HEK293 (cell line): ENCODE measurements around the gene FCHO1.

Experiments used
- BCL11A ChIP-seq: fragments of 450-650 bp; formaldehyde crosslinking; IDR thresholded peaks from 2 replicates; pipeline ENCODE4 v1.5.1; 2016; ENCODE audit warnings: low read depth, missing biosample characterization, missing genetic modification characterization
- KLF1 ChIP-seq: fragments of 450-650 bp; formaldehyde crosslinking; IDR thresholded peaks from 2 replicates; pipeline ENCODE4 v1.5.1; 2016; ENCODE audit warnings: missing biosample characterization, missing genetic modification characterization
- KLF7 ChIP-seq: fragments of 450-650 bp; formaldehyde crosslinking; IDR thresholded peaks from 2 replicates; pipeline ENCODE4 v1.5.1; 2016; ENCODE audit warnings: missing biosample characterization, missing genetic modification characterization, borderline replicate concordance
- KLF8 ChIP-seq: fragments of 450-650 bp; formaldehyde crosslinking; IDR thresholded peaks from 2 replicates; pipeline ENCODE4 v1.5.1; 2016; ENCODE audit warnings: missing biosample characterization, missing genetic modification characterization
- YY1 ChIP-seq: fragments of 450-650 bp; formaldehyde crosslinking; IDR thresholded peaks from 2 replicates; pipeline ENCODE4 v1.5.1; 2018; ENCODE audit warnings: missing biosample characterization, missing genetic modification characterization
- ZFHX2 ChIP-seq: fragments of 450-650 bp; formaldehyde crosslinking; conservative IDR thresholded peaks from 2 replicates; pipeline ENCODE4 v1.5.1; 2016; ENCODE audit warnings: missing biosample characterization, missing genetic modification characterization
- ZNF169 ChIP-seq: fragments of 450-650 bp; formaldehyde crosslinking; IDR thresholded peaks from 2 replicates; pipeline ENCODE4 v1.5.1; 2016; ENCODE audit warnings: missing biosample characterization, missing genetic modification characterization
- ZNF175 ChIP-seq: fragments of 450-650 bp; formaldehyde crosslinking; IDR thresholded peaks from 2 replicates; pipeline ENCODE4 v1.5.1; 2016; ENCODE audit warnings: missing biosample characterization, missing genetic modification characterization
- ZNF202 ChIP-seq: fragments of 450-650 bp; formaldehyde crosslinking; IDR thresholded peaks from 2 replicates; pipeline ENCODE4 v1.5.1; 2016; ENCODE audit warnings: missing biosample characterization, missing genetic modification characterization, borderline replicate concordance
- ZNF24 ChIP-seq: fragments of 450-650 bp; formaldehyde crosslinking; IDR thresholded peaks from 2 replicates; pipeline ENCODE4 v1.5.1; 2016; ENCODE audit warnings: missing biosample characterization, missing genetic modification characterization
- ZNF274 ChIP-seq, 2 experiments: fragments of 200-500 bp in 1 of 2; fragments of 450-650 bp in 1 of 2; sonication (Bioruptor generic) in 1 of 2; formaldehyde crosslinking in 1 of 2; IDR thresholded peaks; 2 replicates each; pipeline versions ENCODE4 v1.5.1 to v1.6.1; 2014 to 2016; ENCODE audit warnings: borderline replicate concordance in 1 of 2, inconsistent platforms in 1 of 2, low read length in 1 of 2, missing biosample characterization in 1 of 2, missing genetic modification characterization in 1 of 2
- ZNF292 ChIP-seq: fragments of 450-650 bp; formaldehyde crosslinking; IDR thresholded peaks from 2 replicates; pipeline ENCODE4 v1.5.1; 2016; ENCODE audit warnings: low read depth, missing biosample characterization, missing genetic modification characterization, borderline replicate concordance
- ZNF366 ChIP-seq: fragments of 450-650 bp; formaldehyde crosslinking; conservative IDR thresholded peaks from 2 replicates; pipeline ENCODE4 v1.5.1; 2016; ENCODE audit warnings: missing biosample characterization, missing genetic modification characterization
- ZNF48 ChIP-seq: fragments of 450-650 bp; formaldehyde crosslinking; IDR thresholded peaks from 2 replicates; pipeline ENCODE4 v1.5.1; 2016; ENCODE audit warnings: missing biosample characterization, missing genetic modification characterization
- ZNF600 ChIP-seq: fragments of 450-650 bp; formaldehyde crosslinking; IDR thresholded peaks from 2 replicates; pipeline ENCODE4 v1.5.1; 2016; ENCODE audit warnings: missing biosample characterization, missing genetic modification characterization
- ZNF629 ChIP-seq: fragments of 450-650 bp; formaldehyde crosslinking; IDR thresholded peaks from 2 replicates; pipeline ENCODE4 v1.5.1; 2017; ENCODE audit warnings: missing biosample characterization, missing genetic modification characterization
- ZNF76 ChIP-seq: fragments of 450-650 bp; formaldehyde crosslinking; IDR thresholded peaks from 2 replicates; pipeline ENCODE4; 2016; ENCODE audit warnings: low read depth, missing biosample characterization, missing genetic modification characterization, borderline replicate concordance
- ZNF768 ChIP-seq: fragments of 450-650 bp; formaldehyde crosslinking; IDR thresholded peaks from 2 replicates; pipeline ENCODE4 v1.5.1; 2018; ENCODE audit warnings: missing biosample characterization, mild to moderate bottlenecking, missing genetic modification characterization
- ZSCAN23 ChIP-seq: fragments of 450-650 bp; formaldehyde crosslinking; IDR thresholded peaks from 2 replicates; pipeline ENCODE4 v1.5.1; 2016; ENCODE audit warnings: missing biosample characterization, missing genetic modification characterization
- ZXDB ChIP-seq: fragments of 450-650 bp; formaldehyde crosslinking; IDR thresholded peaks from 2 replicates; pipeline ENCODE4 v1.5.1; 2016; ENCODE audit warnings: missing biosample characterization, missing genetic modification characterization
- TF ChIP-seq, protein P1 (sequence below): fragments of 450-650 bp; formaldehyde crosslinking; IDR thresholded peaks from 2 replicates; pipeline ENCODE4 v1.5.1; 2016; ENCODE audit warnings: missing biosample characterization, missing genetic modification characterization
- TF ChIP-seq, protein P2 (sequence below): fragments of 450-650 bp; formaldehyde crosslinking; conservative IDR thresholded peaks from 2 replicates; pipeline ENCODE4 v1.5.1; 2016; ENCODE audit warnings: low read depth, missing biosample characterization, missing genetic modification characterization
- TF ChIP-seq, protein P3 (sequence below): fragments of 450-650 bp; formaldehyde crosslinking; IDR thresholded peaks from 2 replicates; pipeline ENCODE4 v1.5.1; 2016; ENCODE audit warnings: missing biosample characterization, missing genetic modification characterization
- TF ChIP-seq, protein P4 (sequence below): fragments of 450-650 bp; formaldehyde crosslinking; IDR thresholded peaks from 2 replicates; pipeline ENCODE4 v1.5.1; 2016; ENCODE audit warnings: missing biosample characterization, missing genetic modification characterization
- TF ChIP-seq, protein P5 (sequence below): fragments of 450-650 bp; formaldehyde crosslinking; IDR thresholded peaks from 2 replicates; pipeline ENCODE4 v1.5.1; 2017; ENCODE audit warnings: missing biosample characterization, missing genetic modification characterization
- TF ChIP-seq, protein P6 (sequence below): fragments of 450-650 bp; formaldehyde crosslinking; IDR thresholded peaks from 2 replicates; pipeline ENCODE4 v1.5.1; 2016; ENCODE audit warnings: missing biosample characterization, missing genetic modification characterization

Gene FCHO1

DNA sequence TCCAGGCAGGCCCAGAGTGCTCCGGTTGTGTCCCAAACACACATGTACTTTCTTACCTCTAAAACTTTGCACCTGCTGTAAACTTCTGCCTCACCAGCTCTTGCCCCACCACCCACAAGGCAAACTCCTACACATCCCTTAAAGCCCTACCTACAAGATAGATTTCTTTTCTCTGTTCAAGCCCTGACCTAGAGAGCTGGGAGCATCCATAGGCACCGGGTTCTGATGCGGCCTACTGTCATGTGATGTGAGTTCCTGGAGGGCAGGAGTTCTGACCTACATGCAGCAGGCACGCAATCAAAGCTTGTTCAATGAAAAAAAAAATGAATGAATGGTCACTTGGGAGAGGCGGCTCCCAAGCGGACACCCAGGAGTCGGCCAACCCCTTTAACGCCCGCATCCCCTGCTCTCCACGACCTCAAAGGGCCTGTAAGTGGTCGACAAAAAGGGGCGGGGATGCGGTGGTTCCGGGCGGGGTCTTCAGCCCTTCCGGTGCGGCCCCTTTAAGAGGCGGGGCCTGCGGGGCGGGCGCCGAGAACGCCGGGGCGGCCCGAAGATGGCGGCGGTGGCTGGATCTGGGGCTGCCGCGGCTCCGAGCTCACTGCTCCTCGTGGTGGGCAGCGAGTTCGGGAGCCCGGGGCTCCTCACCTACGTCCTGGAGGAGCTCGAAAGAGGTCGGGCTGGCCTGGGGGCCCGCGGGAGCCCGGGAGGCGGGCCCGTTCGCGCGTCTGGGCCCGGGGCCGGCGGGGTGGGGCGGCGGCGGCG, 32.1 kb upstream of the FCHO1 start, which contains the start of gene MAP1S (continued):
- TF ChIP-seq BCL11A (tag by site-specific recombination) (peak; percentile 49; the same call in 1 of the 2 replicates), ZNF600 (peak; percentile 88), KLF8 (tag by site-specific recombination) (peak; percentile 94), ZFHX2 (tag by site-specific recombination) (peak; percentile 73), ZNF366 (tag by site-specific recombination) (no peak), ZNF169 (tag by site-specific recombination) (no peak), ZSCAN23 (tag by site-specific recombination) (no peak), ZNF292 (no peak), ZNF768 (tag by site-specific recombination) (no peak), ZNF48 (tag by site-specific recombination) (no peak), YY1 (tag by site-specific recombination) (peak; percentile 80), KLF1 (tag by site-specific recombination) (peak; percentile 70), ZNF629 (tag by site-specific recombination) (no peak), ZNF175 (tag by site-specific recombination) (no peak), ZXDB (peak; percentile 74), ZNF274 (IDR thresholded peaks at IDR 0.05; ENCODE audit: low read length) (no peak), ZNF274 (tag by site-specific recombination; IDR thresholded peaks at IDR 0.05; ENCODE audit: borderline replicate concordance) (no peak), KLF7 (tag by site-specific recombination) (0 out of 2 replicates have a peak, but pooled peaks have one; percentile 48), ZNF76 (peak; percentile 72), ZNF24 (tag by site-specific recombination) (peak; percentile 83), ZNF202 (tag by site-specific recombination) (no peak)
- TF ChIP-seq, protein P1, sequence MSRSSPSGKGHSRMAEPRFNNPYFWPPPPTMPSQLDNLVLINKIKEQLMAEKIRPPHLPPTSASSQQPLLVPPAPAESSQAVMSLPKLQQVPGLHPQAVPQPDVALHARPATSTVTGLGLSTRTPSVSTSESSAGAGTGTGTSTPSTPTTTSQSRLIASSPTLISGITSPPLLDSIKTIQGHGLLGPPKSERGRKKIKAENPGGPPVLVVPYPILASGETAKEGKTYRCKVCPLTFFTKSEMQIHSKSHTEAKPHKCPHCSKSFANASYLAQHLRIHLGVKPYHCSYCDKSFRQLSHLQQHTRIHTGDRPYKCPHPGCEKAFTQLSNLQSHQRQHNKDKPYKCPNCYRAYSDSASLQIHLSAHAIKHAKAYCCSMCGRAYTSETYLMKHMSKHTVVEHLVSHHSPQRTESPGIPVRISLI (tag by site-specific recombination), result no peak
- TF ChIP-seq, protein P2, sequence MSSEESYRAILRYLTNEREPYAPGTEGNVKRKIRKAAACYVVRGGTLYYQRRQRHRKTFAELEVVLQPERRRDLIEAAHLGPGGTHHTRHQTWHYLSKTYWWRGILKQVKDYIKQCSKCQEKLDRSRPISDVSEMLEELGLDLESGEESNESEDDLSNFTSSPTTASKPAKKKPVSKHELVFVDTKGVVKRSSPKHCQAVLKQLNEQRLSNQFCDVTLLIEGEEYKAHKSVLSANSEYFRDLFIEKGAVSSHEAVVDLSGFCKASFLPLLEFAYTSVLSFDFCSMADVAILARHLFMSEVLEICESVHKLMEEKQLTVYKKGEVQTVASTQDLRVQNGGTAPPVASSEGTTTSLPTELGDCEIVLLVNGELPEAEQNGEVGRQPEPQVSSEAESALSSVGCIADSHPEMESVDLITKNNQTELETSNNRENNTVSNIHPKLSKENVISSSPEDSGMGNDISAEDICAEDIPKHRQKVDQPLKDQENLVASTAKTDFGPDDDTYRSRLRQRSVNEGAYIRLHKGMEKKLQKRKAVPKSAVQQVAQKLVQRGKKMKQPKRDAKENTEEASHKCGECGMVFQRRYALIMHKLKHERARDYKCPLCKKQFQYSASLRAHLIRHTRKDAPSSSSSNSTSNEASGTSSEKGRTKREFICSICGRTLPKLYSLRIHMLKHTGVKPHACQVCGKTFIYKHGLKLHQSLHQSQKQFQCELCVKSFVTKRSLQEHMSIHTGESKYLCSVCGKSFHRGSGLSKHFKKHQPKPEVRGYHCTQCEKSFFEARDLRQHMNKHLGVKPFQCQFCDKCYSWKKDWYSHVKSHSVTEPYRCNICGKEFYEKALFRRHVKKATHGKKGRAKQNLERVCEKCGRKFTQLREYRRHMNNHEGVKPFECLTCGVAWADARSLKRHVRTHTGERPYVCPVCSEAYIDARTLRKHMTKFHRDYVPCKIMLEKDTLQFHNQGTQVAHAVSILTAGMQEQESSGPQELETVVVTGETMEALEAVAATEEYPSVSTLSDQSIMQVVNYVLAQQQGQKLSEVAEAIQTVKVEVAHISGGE, result peak; percentile 26
- TF ChIP-seq, protein P3, sequence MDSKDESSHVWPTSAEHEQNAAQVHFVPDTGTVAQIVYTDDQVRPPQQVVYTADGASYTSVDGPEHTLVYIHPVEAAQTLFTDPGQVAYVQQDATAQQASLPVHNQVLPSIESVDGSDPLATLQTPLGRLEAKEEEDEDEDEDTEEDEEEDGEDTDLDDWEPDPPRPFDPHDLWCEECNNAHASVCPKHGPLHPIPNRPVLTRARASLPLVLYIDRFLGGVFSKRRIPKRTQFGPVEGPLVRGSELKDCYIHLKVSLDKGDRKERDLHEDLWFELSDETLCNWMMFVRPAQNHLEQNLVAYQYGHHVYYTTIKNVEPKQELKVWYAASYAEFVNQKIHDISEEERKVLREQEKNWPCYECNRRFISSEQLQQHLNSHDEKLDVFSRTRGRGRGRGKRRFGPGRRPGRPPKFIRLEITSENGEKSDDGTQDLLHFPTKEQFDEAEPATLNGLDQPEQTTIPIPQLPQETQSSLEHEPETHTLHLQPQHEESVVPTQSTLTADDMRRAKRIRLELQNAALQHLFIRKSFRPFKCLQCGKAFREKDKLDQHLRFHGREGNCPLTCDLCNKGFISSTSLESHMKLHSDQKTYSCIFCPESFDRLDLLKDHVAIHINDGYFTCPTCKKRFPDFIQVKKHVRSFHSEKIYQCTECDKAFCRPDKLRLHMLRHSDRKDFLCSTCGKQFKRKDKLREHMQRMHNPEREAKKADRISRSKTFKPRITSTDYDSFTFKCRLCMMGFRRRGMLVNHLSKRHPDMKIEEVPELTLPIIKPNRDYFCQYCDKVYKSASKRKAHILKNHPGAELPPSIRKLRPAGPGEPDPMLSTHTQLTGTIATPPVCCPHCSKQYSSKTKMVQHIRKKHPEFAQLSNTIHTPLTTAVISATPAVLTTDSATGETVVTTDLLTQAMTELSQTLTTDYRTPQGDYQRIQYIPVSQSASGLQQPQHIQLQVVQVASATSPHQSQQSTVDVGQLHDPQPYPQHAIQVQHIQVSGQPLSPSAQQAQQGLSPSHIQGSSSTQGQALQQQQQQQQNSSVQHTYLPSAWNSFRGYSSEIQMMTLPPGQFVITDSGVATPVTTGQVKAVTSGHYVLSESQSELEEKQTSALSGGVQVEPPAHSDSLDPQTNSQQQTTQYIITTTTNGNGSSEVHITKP (tag by site-specific recombination), result peak; percentile 74
- TF ChIP-seq, protein P4, sequence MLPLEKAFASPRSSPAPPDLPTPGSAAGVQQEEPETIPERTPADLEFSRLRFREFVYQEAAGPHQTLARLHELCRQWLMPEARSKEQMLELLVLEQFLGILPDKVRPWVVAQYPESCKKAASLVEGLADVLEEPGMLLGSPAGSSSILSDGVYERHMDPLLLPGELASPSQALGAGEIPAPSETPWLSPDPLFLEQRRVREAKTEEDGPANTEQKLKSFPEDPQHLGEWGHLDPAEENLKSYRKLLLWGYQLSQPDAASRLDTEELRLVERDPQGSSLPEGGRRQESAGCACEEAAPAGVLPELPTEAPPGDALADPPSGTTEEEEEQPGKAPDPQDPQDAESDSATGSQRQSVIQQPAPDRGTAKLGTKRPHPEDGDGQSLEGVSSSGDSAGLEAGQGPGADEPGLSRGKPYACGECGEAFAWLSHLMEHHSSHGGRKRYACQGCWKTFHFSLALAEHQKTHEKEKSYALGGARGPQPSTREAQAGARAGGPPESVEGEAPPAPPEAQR (tag by site-specific recombination), result no peak
- TF ChIP-seq, protein P5, sequence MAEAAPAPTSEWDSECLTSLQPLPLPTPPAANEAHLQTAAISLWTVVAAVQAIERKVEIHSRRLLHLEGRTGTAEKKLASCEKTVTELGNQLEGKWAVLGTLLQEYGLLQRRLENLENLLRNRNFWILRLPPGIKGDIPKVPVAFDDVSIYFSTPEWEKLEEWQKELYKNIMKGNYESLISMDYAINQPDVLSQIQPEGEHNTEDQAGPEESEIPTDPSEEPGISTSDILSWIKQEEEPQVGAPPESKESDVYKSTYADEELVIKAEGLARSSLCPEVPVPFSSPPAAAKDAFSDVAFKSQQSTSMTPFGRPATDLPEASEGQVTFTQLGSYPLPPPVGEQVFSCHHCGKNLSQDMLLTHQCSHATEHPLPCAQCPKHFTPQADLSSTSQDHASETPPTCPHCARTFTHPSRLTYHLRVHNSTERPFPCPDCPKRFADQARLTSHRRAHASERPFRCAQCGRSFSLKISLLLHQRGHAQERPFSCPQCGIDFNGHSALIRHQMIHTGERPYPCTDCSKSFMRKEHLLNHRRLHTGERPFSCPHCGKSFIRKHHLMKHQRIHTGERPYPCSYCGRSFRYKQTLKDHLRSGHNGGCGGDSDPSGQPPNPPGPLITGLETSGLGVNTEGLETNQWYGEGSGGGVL, result no peak
- TF ChIP-seq, protein P6, sequence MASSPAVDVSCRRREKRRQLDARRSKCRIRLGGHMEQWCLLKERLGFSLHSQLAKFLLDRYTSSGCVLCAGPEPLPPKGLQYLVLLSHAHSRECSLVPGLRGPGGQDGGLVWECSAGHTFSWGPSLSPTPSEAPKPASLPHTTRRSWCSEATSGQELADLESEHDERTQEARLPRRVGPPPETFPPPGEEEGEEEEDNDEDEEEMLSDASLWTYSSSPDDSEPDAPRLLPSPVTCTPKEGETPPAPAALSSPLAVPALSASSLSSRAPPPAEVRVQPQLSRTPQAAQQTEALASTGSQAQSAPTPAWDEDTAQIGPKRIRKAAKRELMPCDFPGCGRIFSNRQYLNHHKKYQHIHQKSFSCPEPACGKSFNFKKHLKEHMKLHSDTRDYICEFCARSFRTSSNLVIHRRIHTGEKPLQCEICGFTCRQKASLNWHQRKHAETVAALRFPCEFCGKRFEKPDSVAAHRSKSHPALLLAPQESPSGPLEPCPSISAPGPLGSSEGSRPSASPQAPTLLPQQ, result peak; percentile 100
